Heart right ventricle (tissue), 16 donors: ENCODE measurements around the gene PLK2. TPM values are rescaled to one million over a fixed set of nuclear protein-coding genes. Genes with fewer than 3 reads are reported as not detected.
A peak's percentile ranks its signal among the peaks of the same experiment; 100 is the strongest.

Source experiments
- ATAC-seq, 8 donors: fragments of 200-7000 bp; cut with Tn5 transposase; one replicate each; pipeline ENCODE4 v1.9.1; 2020; ENCODE audit warnings: mild to moderate bottlenecking in 8 of 8, moderate library complexity in 8 of 8, moderate number of reproducible peaks in 1 of 8
- DNase-seq, 2 donors: peaks; one replicate each; pipeline ENCODE4 v3.0.0-alpha.2; 2020
- H3K27ac ChIP-seq, 10 donors: fragments of 200-600 bp; sonication (generic) in 2 of 10; one replicate each; pipeline versions ENCODE4 v1.5.0 to v1.8.0; 2020 to 2022; ENCODE audit warnings: mild to moderate bottlenecking in 3 of 10
- H3K27me3 ChIP-seq, 7 donors: fragments of 200-600 bp; one replicate each; pipeline ENCODE4 v1.8.0; 2021 to 2022; ENCODE audit warnings: mild to moderate bottlenecking in 2 of 7
- H3K36me3 ChIP-seq, 9 donors: fragments of 200-600 bp; sonication (generic) in 1 of 9; one replicate each; pipeline versions ENCODE4 v1.5.0 to v1.8.0; 2020 to 2022; ENCODE audit warnings: mild to moderate bottlenecking in 2 of 9
- H3K4me1 ChIP-seq, 9 donors: fragments of 200-600 bp; sonication (generic) in 1 of 9; one replicate each; pipeline versions ENCODE4 v1.5.0 to v1.8.0; 2020 to 2022; ENCODE audit warnings: mild to moderate bottlenecking in 4 of 9
- H3K4me3 ChIP-seq, 10 donors: fragments of 200-600 bp; sonication (generic) in 2 of 10; one replicate each; pipeline versions ENCODE4 v1.5.0 to v1.8.0; 2020 to 2022; ENCODE audit warnings: mild to moderate bottlenecking in 7 of 10, moderate library complexity in 2 of 10
- H3K9me3 ChIP-seq, 11 donors: fragments of 200-600 bp in 10 of 11; sonication (generic) in 2 of 11; one replicate each; pipeline versions ENCODE4 v1.5.0 to v1.8.0; 2013 to 2022; ENCODE audit warnings: mild to moderate bottlenecking in 2 of 11, control low read depth in 1 of 11, moderate library complexity in 1 of 11
- CTCF ChIP-seq, 9 donors: fragments of 200-600 bp; sonication (generic) in 2 of 9; IDR thresholded peaks; one replicate each; pipeline versions ENCODE4 v1.5.0 to v1.8.0; 2021 to 2022; ENCODE audit warnings: antibody characterized with exemption in 9 of 9, mild to moderate bottlenecking in 5 of 9, moderate library complexity in 1 of 9
- WGBS, 2 donors: extraction: QIAGEN DNeasy Blood & Tissue Kit; methylation state at CpG; one replicate each; pipeline ENCODE4 v1.1.7; 2013; ENCODE audit warnings: inconsistent platforms in 1 of 2; 5-methylcytosine and 5-hydroxymethylcytosine counted together
- intact Hi-C, 10 donors: fragments of 100-400 bp; cut with DNase I; formaldehyde crosslinking; loops; one replicate each; pipeline versions ENCODE4 v1.11.1 to v1.14.2; 2022
- polyA plus RNA-seq, 2 donors: library from polyadenylated mRNA; stranded (reverse); fragments of 200-250 nt; gene quantifications; one replicate each; pipeline ENCODE4 v1.2.3, GENCODE V29; 2013
- total RNA-seq, 10 donors: library from RNA; stranded (reverse); fragmentation: NEBNext Ultra II Directional in 3 of 10; extraction: Animal tissue kit (Norgen Biotek cat#: 25700) in 3 of 10; gene quantifications; one replicate each; pipeline versions ENCODE4 v1.2.1 to v1.2.4, GENCODE V29; 2021 to 2023
- donor health status: Arrhythmogenic right ventricular cardiomyopathy.
- donor health status: ischemic (EF 13 %, LVEDD 7.1; RV severe dilation, severe dysfunction).
- donor health status: healthy with polysubstance abuse.
- donor health status: DM: no; HTN: yes; CAD: no.
- donor health status: DM: no; HTN: no; CAD: no.
- donor health status: ischemic (EF 25% LVEDD 6.9; RV normal size, moderate dysfunction).
- donor health status: ischemic (EF 25% LVEDD 5.7; RV mildly dilated, moderate dysfunction).
- donor health status: healthy.
- donor health status: DM: yes; HTN: yes; CAD: no.
- donor health status: Ischemic cardiomyopathy.
- donor health status: ischemic (EF 35%, LVEDD 5.7; RV mildly dilated, moderate dysfunction).
- donor health status: nonischemic (EF 11% LVEDD 7.7; RV severe dilation, severe dysfunction).
- donor health status: DM: yes; HTN: yes; CAD: no.
- donor health status: PGD.
- donor health status: ischemic (EF 29% LVEDD 5.4; RV normal size, mild dysfunction).
- donor health status: nonischemic (EF 23%, LVEDD 6.1; RV moderate dilation, normal function).

PLK2 gene
- total and polyA plus RNA-seq, 12 donors = 11.5 to 174 (median 102) TPM

GRCh38 chr5:58458141-58458742 is 1.6 kb downstream of the PLK2 start:
- peak overlapping the region in 9 of 10 donors; percentile 96 to 99 (median 98) for H3K27ac ChIP-seq
- DNase-seq (no peak), ATAC-seq (no peak)
- peaks cover 0 to 56% (median 43%) of the 10 kb centered on the region in 9 donors for H3K36me3 ChIP-seq
- intact Hi-C loops = loop anchor here in 8 of 10 donors (2.0 to 10.0 kb wide), 14 partner anchors 93 to 443 kb away; no protein-coding TSS in a partner anchor
- H3K4me1 ChIP-seq = peaks cover 0 to 47% (median 38%) of the 10 kb centered on the region in 9 donors
- no peak for TF ChIP-seq CTCF (IDR thresholded peaks at IDR 0.05)
- 10 to 19% methylated on average over 7 of the region's 7 CpGs for WGBS, 2 donors
- H3K9me3 ChIP-seq = no peaks in the 10 kb centered on the region
- H3K4me3 ChIP-seq = peak overlapping the region; percentile 70 to 94 (median 88)
- peaks cover 0 to 20% (median 0%) of the 10 kb centered on the region in 7 donors for H3K27me3 ChIP-seq

GRCh38 chr5:58457050-58457449 is 2.8 kb downstream of the PLK2 start:
- peaks cover 0 to 66% (median 48%) of the 10 kb centered on the region in 9 donors for H3K36me3 ChIP-seq
- DNase-seq (no peak), ATAC-seq (no peak)
- H3K27me3 ChIP-seq = peaks cover 0 to 20% (median 0%) of the 10 kb centered on the region in 7 donors
- intact Hi-C loops = loop anchor here in 8 of 10 donors (1.0 to 10.0 kb wide), 13 partner anchors 92 to 442 kb away; no protein-coding TSS in a partner anchor
- no peak for TF ChIP-seq CTCF (IDR thresholded peaks at IDR 0.05)
- peaks cover 0 to 50% (median 35%) of the 10 kb centered on the region in 9 donors for H3K4me1 ChIP-seq
- H3K27ac ChIP-seq = peak overlapping the region in 7 of 10 donors; percentile 96 to 99 (median 98)
- H3K4me3 ChIP-seq = peak overlapping the region; percentile 70 to 94 (median 88)
- H3K9me3 ChIP-seq = no peaks in the 10 kb centered on the region
- 22 to 27% methylated on average over 4 of the region's 4 CpGs for WGBS, 2 donors

- Histone ChIP-seq H3K4me3 (peak overlapping the region; percentile 7 to 94 (median 88)), H3K36me3 (peaks cover 0 to 66% (median 48%) of the 10 kb centered on the region in 9 donors), H3K27ac (peak overlapping the region in 8 of 10 donors; percentile 34 to 99 (median 98)), H3K27me3 (peaks cover 0 to 20% (median 0%) of the 10 kb centered on the region in 7 donors), H3K4me1 (peaks cover 0 to 45% (median 33%) of the 10 kb centered on the region in 9 donors), H3K9me3 (no peaks in the 10 kb centered on the region)
- DNase-seq = no peak
- TF ChIP-seq CTCF (IDR thresholded peaks at IDR 0.05) = no peak
- intact Hi-C loops = loop anchor here in 8 of 10 donors (5.0 to 10.0 kb wide), 12 partner anchors 92 to 442 kb away; no protein-coding TSS in a partner anchor
- WGBS, 2 donors = 63 to 65% methylated on average over 1 of the region's 1 CpG
- ATAC-seq = no peak
Observed at GRCh38 chr5:58456486-58456885, 3.4 kb downstream of the PLK2 start.

GRCh38 chr5:58456026-58456425 is 3.9 kb downstream of the PLK2 start:
- TF ChIP-seq CTCF (IDR thresholded peaks at IDR 0.05) = no peak
- H3K27me3 ChIP-seq = peaks cover 0 to 20% (median 0%) of the 10 kb centered on the region in 7 donors
- peak overlapping the region in 8 of 10 donors; percentile 34 to 99 (median 98) for H3K27ac ChIP-seq
- 12 to 23% methylated on average over 3 of the region's 3 CpGs for WGBS, 2 donors
- H3K4me1 ChIP-seq = peaks cover 0 to 42% (median 33%) of the 10 kb centered on the region in 9 donors
- ATAC-seq (no peak), DNase-seq (no peak)
- H3K36me3 ChIP-seq = peaks cover 0 to 66% (median 48%) of the 10 kb centered on the region in 9 donors
- intact Hi-C loops = loop anchor here in 8 of 10 donors (5.0 to 10.0 kb wide), 12 partner anchors 91 to 441 kb away; no protein-coding TSS in a partner anchor
- H3K4me3 ChIP-seq = peak overlapping the region; percentile 11 to 94 (median 88)
- H3K9me3 ChIP-seq = no peaks in the 10 kb centered on the region
